Astrocyte of the cerebellum (primary cell): ENCODE results near the gene COL16A1.

Source experiments
- DNase-seq: peaks from one replicate; pipeline ENCODE4 v3.0.0-alpha.2; 2011; ENCODE audit warnings: low read depth
- H3K4me3 ChIP-seq: 2 replicates; pipeline ENCODE4 v1.5.1; 2011; ENCODE audit warnings: mild to moderate bottlenecking, low read depth, low read length, moderate library complexity
- CTCF ChIP-seq: IDR thresholded peaks from 2 replicates; pipeline ENCODE4 v1.5.1; 2012; ENCODE audit warnings: low read length, low read depth, moderate library complexity, mild to moderate bottlenecking; ENCODE audit errors: missing control alignments
- in situ Hi-C: cut with HindIII; loops from 2 replicates; pipeline ENCODE4 v1.10.0; 2017; ENCODE audit warnings: low sequenced_read_pairs

The COL16A1 gene

DNA sequence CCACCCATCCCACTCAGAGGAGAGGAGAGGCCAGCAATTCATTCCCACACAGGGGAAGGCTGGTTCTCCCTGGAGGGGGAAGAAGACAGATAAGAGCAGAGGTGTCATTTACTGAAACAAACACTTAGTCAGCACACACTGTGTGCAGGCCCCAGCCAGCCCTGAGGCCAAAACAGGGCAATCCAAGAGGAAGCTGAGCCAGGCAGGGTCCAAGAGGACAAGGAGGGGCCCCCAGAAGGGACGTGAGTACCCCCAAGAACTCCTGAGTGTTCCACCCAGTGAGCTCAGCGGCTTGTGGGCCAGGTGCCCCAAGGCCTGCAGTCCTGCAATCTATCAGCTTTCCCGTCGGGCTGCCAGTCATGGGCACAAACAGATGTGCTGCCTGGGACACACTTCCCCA, 44.5 kb upstream of the COL16A1 start:
- no peak overlapping the region for H3K4me3 ChIP-seq
- DNase-seq: no peak
- in situ Hi-C loops: no loop called here
- TF ChIP-seq CTCF: no peak

GRCh38 chr1:31747304-31747703, 43.5 kb upstream of the COL16A1 start:
- DNase-seq: no peak
- in situ Hi-C loops: no loop called here
- no peak overlapping the region for H3K4me3 ChIP-seq
- TF ChIP-seq CTCF: no peak

GRCh38 chr1:31746687-31747086, 42.9 kb upstream of the COL16A1 start:
- in situ Hi-C loops: no loop called here
- TF ChIP-seq CTCF: no peak

DNA sequence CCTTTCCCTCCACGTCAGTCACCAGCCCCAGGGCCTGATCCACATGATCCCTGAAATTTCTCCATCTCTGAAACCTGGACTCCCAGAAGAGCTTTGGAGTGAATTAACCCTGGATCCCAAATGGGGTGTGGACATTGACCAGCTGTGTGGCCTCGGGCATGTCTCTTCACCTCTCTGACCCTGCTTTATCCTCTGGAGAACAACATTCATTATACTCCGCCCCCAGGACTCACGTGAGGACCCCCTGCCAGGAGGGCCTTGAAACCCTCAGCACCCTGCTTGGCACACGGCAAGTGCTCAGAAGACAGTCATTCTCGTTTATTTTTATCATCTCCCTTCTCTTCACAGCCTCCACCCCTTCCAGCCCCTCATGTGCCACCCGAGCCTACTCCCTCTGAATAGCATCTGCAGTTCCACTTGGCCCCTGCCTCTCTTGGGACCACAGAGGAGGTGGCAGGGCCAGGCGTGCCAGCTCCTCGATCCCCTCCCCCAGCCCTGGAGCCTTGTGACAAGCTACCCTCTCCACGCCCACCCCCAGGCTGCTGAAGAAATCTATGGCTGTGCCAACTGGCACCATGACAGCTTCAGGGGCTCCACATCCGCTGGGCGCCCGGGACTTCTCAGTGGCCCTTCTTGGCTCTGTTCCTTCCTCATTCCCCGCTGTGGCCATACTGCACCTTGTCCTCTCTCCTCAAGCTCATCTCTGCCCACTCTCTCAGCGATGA, 42.3 kb upstream of the COL16A1 start:
- in situ Hi-C loops: no loop called here
- TF ChIP-seq CTCF: no peak
- no peak for DNase-seq
- no peak overlapping the region for H3K4me3 ChIP-seq

More at GRCh38 chr1:31746687-31747086, 42.9 kb upstream of the COL16A1 start:
- no peak for DNase-seq
- H3K4me3 ChIP-seq: no peak overlapping the region

- peak; percentile 90 for TF ChIP-seq CTCF
- DNase-seq: no peak
- in situ Hi-C loops: no loop called here
- H3K4me3 ChIP-seq: no peak overlapping the region
Observed at GRCh38 chr1:31745096-31745945, 41.5 kb upstream of the COL16A1 start.

DNA sequence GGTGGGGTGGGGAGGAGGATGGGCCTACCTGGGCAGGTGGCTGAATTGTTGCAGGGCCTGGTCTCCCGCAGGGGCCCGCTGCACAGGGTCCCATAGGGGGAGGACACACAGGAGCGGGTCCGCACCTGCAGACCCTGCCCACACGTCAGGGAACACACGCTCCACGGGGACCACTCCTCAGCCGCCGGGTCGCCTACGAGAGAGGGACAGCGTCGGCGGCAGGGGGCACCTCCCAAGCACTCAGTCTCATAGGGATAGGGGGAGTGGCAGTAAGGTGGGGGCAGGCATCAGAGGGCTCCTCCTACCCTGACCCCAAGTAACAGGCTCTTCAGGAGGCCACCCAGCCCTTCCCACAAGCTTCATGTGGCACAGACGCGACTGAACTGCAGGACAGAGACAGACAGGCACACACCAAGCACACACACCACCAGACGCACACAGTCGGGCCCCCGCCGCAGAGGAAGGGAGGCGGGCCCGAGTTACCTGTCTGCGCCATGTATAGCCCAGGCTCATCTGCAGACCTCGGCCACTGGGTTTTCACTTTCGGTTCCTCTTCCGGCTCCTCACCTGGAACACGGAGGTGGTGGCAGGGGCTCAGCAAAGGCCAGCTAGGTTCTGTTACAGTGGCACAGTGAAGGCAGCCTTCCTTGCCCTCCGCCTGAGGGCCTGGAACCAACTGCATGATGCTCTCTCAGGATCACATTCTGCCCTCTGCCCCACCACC, 40.5 kb upstream of the COL16A1 start:
- DNase-seq: no peak
- in situ Hi-C loops: no loop called here
- no peak overlapping the region for H3K4me3 ChIP-seq
- no peak for TF ChIP-seq CTCF
